GM18858 (cell line): ENCODE results near the gene ZNF573.
"Not testable (repeated sequence)": the region's sequence is repeated elsewhere in the genome, so short reads cannot be mapped to it uniquely, and the experiment has no call there.

Experiments used
- ATAC-seq: cut with Tn5 transposase; IDR thresholded peaks from one replicate; pipeline ENCODE4 v1.9.1; 2021; ENCODE audit not compliant: unreplicated experiment

The ZNF573 gene

GRCh38 chr19:37779127-37780005 lies at the start of gene ZNF573:
Gene ZNF573 (minus strand): TSS chr19:37779586. CDS start chr19:37773729, 5,857 bp downstream.
- ATAC-seq: peak; percentile 55

GRCh38 chr19:37817180-37817981 lies 38.0 kb upstream of the ZNF573 start:
- no peak for ATAC-seq

DNA sequence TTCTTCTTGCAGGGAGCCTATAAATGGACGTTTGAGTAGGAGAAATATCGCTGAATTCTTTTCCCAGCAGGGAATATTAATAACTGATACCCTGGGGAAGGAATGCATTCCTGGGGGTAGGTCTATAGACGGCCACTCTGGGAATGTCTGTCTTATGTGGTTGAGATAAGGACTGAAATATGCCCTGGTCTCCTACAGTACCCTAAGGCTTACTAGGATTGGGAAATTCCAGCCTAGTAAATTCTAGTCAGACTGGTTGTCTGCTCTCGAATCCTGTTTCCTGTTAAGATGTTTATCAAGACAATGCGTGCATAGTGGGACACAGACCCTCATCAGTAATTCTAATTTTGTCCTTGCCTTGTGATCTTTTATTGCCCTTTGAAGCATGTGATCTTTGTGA lies 36.2 kb upstream of the ZNF573 start:
- not testable (repeated sequence) for ATAC-seq

GRCh38 chr19:37813340-37813739 lies 34.0 kb upstream of the ZNF573 start:
- no peak for ATAC-seq

GRCh38 chr19:37809366-37809765 lies 30.0 kb upstream of the ZNF573 start:
- ATAC-seq: no peak

GRCh38 chr19:37803249-37803840 lies 24.0 kb upstream of the ZNF573 start:
- no peak for ATAC-seq

DNA sequence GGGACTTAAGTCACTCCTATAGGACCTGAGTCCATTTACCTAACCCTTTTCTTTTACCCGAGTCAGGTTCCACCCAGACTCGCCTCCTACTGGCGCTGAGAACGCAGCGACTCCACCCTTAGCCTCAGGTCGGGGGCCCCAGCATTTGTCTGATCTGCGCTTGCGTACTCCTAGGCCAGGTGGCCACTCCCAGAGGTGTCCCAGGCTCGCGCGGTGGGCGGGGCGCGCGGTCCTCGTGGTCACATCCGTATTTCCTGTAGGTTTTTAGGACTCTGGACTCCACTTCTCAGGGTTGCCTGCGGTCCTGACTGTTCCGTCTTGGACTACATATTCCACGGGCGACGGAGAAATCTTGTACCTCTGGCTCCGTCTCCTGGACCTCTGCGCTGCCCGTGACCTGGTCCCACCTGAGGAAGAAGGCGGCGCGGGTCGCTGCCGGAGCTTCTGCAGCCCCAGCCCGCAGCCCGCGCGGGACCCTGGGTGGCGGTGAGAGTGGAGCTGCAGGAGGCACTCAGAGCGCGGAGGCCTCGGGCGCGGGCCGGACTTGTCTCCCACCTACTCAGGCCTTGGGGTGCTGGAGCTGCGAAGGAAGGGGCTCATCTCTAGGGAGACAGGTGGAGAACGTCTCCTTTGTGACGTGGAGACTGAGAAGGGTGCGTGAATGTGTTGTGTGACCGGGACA lies 11.0 kb upstream of the ZNF573 start:
- no peak for ATAC-seq

- ATAC-seq: no peak
Measured at GRCh38 chr19:37778613-37779126, 716 bp downstream of the ZNF573 start.

GRCh38 chr19:37770985-37771384 lies 8.4 kb downstream of the ZNF573 start:
- no peak for ATAC-seq

- ATAC-seq: no peak
Measured at GRCh38 chr19:37763488-37763887, 15.9 kb downstream of the ZNF573 start.

DNA sequence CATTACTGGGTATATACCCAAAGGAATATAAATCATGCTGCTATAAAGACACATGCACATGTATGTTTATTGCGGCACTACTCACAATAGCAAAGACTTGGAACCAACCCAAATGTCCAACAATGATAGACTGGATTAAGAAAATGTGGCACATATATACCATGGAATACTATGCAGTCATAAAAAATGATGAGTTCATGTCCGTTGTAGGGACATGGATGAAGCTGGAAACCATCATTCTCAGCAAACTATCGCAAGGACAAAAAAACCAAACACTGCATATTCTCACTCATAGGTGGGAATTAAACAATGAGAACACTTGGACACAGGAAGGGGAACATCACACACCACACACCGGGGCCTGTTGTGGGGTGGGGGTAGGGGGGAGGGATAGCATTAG lies 21.7 kb downstream of the ZNF573 start:
- ATAC-seq: not testable (repeated sequence)

- no peak for ATAC-seq
Measured at GRCh38 chr19:37738371-37738770, 41.0 kb downstream of the ZNF573 start.

DNA sequence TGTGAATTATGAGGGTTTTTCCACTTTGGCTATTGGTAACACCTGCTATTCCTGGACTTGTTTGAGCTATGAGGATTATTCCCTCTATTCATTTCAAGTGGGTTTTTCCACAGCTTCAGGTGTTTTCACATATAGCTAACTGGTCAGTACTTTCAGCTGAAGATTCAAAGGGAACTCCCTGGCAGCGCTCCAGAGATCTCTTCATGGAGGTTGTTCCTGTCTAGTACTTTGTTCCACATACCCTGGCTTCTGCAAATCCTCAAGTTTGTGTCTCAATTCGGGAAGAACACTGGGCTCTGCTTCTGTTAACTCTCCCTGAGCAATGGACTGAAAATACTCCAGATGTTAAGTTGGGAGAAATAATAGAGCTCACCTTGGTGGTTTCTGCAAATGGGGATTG lies 54.2 kb downstream of the ZNF573 start:
- no peak for ATAC-seq

- no peak for ATAC-seq
Measured at GRCh38 chr19:37719927-37720265, 59.5 kb downstream of the ZNF573 start.

GRCh38 chr19:37719111-37719926 lies 60.1 kb downstream of the ZNF573 start, which contains the start of gene ZNF607:
Gene ZNF607 (minus strand): TSS chr19:37719761. CDS start chr19:37711618, 8,143 bp downstream.
- ATAC-seq: peak; percentile 84

DNA sequence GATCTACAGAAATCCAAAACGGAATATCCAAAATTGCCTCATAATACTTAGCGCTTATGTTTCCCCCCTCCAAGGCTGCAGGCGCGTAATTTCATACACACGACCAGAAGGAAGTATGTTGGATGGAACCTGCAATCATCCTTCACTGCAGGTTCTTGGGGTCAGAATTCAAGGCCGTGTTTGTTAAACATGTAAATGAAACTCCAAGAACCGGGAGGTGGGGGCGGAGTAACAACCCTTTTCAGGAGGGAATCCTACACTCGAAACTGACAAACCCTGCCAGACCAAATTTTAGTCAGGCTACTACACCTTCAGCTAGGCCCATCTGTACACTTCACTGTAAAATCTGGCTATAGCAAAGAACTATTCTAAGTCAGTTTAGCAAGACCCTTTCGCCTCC lies 61.1 kb downstream of the ZNF573 start:
- no peak for ATAC-seq

GRCh38 chr19:37716140-37716539 lies 63.2 kb downstream of the ZNF573 start:
- no peak for ATAC-seq

GRCh38 chr19:37706052-37706605 lies 73.3 kb downstream of the ZNF573 start:
- ATAC-seq: no peak

GRCh38 chr19:37699057-37699456 lies 80.3 kb downstream of the ZNF573 start:
- ATAC-seq: no peak

- ATAC-seq: no peak
Measured at GRCh38 chr19:37698216-37698615, 81.2 kb downstream of the ZNF573 start.
